ENCODE data around the gene RBM18.

- TF ChIP-seq EZH2 (IDR thresholded peaks at IDR 0.05; ENCODE audit: insufficient read depth, poor library complexity, severe bottlenecking) (no peak), EZH2phosphoT487 (IDR thresholded peaks at IDR 0.05; ENCODE audit: insufficient read depth, low read depth) (no peak)
Measured at GRCh38 chr9:122232796-122233306, 31.8 kb downstream of the RBM18 start.

All from GM23248 (cell line).